Measurements from ENCODE around the gene IMPDH2. TPM values are rescaled to one million over a fixed set of nuclear protein-coding genes. Genes with fewer than 3 reads are reported as not detected.

Gene IMPDH2
- total RNA-seq, 2 experiments from 2014 or later: 535 to 557 TPM

GRCh38 chr3:49007068-49007770, 22.0 kb downstream of the IMPDH2 start, which contains the start of gene WDR6:
WDR6 (plus strand) TSS chr3:49007391; CDS start chr3:49007432, 41 bp downstream.
- TF ChIP-seq CTCF (IDR thresholded peaks at IDR 0.05): no peak
- Mint-ChIP-seq H3K4me3 (peak within 1 kb of the TSS; percentile 91), H3K27me3 (no peaks in the 10 kb centered on the region), H3K9me3 (no peaks in the 10 kb centered on the region), H3K36me3 (ENCODE audit: low read depth) (peaks cover 18% of the 10 kb centered on the region), H3K4me1 (ENCODE audit: low read depth) (peaks cover 16% of the 10 kb centered on the region), H3K27ac (peak within 1 kb of the TSS; percentile 98)
- ChIA-PET POLR2A (interaction anchor here (0.6 to 7.1 kb wide), 16 partner anchors 10 to 333 kb away, joined by 3 to 200 read pairs (median 6); partner anchors contain the start of genes ARIH2, DALRD3, IMPDH2 and NDUFAF3), CTCF (interaction anchor here (0.8 to 4.2 kb wide), 13 partner anchors 9 to 442 kb away, joined by 3 to 45 read pairs (median 5); partner anchors contain the start of genes DALRD3, IMPDH2, NDUFAF3 and P4HTM)
- peak; percentile 99 for DNase-seq
- intact Hi-C loops (cut with micrococcal nuclease): no loop called here
- peak; percentile 87 for ATAC-seq

DNA sequence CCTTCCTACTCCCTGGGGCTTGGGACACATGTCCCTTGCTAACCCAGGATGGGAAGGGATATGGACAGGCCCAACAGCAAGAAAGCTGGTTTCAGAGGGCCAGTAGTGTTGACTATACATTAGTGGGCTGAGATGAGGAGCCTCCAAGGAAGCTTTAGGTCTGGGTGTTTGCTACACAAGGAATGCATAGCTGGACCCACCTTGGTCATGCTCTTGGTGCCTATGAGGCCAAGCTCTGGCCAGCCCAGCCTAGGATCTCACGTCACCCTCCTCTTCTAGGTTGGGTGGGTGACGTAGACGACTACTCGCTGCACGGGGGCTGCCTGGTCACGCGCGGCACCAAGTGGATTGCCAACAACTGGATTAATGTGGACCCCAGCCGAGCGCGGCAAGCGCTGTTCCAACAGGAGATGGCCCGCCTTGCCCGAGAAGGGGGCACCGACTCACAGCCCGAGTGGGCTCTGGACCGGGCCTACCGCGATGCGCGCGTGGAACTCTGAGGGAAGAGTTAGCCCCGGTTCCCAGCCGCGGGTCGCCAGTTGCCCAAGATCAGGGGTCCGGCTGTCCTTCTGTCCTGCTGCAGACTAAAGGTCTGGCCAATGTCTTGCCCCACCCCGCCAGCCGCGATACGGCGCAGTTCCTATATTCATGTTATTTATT, 22.7 kb downstream of the IMPDH2 start:
- peak overlapping the region; percentile 91 for H3K4me3 Mint-ChIP-seq
- ATAC-seq (no peak), DNase-seq (no peak)
- ChIA-PET CTCF (interaction anchor here (0.8 to 4.2 kb wide), 12 partner anchors 8 to 443 kb away, joined by 3 to 45 read pairs (median 5); partner anchors contain the start of genes DALRD3, IMPDH2, NDUFAF3 and P4HTM), POLR2A (interaction anchor here (0.6 to 7.1 kb wide), 14 partner anchors 9 to 334 kb away, joined by 3 to 200 read pairs (median 6); partner anchors contain the start of genes ARIH2, DALRD3, IMPDH2 and NDUFAF3)
- peak overlapping the region; percentile 98 for H3K27ac Mint-ChIP-seq
- TF ChIP-seq CTCF (IDR thresholded peaks at IDR 0.05): no peak
- no peaks in the 10 kb centered on the region for H3K27me3 Mint-ChIP-seq
- peaks cover 11% of the 10 kb centered on the region for H3K36me3 Mint-ChIP-seq (ENCODE audit: low read depth)
- peaks cover 14% of the 10 kb centered on the region for H3K4me1 Mint-ChIP-seq (ENCODE audit: low read depth)
- intact Hi-C loops (cut with micrococcal nuclease): no loop called here
- H3K9me3 Mint-ChIP-seq: no peaks in the 10 kb centered on the region

DNA sequence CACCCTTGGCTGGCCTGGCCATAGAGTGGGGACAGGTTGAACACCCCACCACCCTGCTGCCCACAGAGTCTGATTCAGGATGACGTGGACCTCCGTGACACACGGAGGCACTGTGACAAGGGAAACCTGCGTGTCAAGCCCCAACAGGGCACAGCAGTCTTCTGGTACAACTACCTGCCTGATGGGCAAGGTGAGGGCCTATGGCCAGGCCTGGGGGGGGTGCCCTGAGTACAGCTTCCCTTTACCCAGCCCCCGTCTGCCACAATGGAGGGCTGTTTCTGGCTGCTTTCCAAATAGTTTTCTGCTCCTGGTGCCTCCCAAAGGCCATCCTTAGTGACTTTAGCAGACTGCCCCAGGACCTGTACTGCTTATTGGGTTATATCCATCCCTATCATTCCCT, 23.2 kb downstream of the IMPDH2 start:
- CTCF ChIA-PET: interaction anchor here (0.6 to 4.2 kb wide), 2 partner anchors 14 to 18 kb away, joined by 3 to 45 read pairs; partner anchors contain the start of genes DALRD3 and NDUFAF3
- intact Hi-C loops (cut with micrococcal nuclease): no loop called here
- POLR2A ChIA-PET: interaction anchor here (2.1 to 7.1 kb wide), 5 partner anchors 9 to 23 kb away, joined by 13 to 200 read pairs (median 27); partner anchors contain the start of genes DALRD3, IMPDH2, NDUFAF3 and P4HTM
- Mint-ChIP-seq H3K4me1 (ENCODE audit: low read depth) (peaks cover 14% of the 10 kb centered on the region), H3K27ac (no peak overlapping the region), H3K9me3 (no peaks in the 10 kb centered on the region), H3K27me3 (no peaks in the 10 kb centered on the region), H3K36me3 (ENCODE audit: low read depth) (peaks cover 10% of the 10 kb centered on the region), H3K4me3 (peak overlapping the region; percentile 91)
- no peak for DNase-seq
- no peak for ATAC-seq
- no peak for TF ChIP-seq CTCF (IDR thresholded peaks at IDR 0.05)

DNA sequence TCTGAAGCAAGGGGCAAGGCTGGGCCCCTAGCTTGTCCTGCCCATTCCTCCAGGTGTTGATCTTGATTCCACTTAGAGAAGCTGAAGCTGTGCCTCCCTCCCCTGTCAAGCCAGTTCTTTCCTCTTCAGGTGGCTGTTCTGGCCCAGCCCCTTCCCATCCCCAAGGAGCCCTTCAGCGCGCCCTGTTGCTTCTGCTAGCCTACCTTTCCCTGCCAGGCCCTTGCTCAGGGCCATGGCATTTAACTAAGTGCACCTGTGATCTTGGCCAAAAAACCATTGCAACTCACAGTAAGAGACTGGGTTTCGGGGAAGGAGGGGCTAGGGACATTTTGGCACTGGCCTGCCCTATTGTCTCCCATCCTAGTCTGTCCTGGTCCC, 23.9 kb downstream of the IMPDH2 start:
- intact Hi-C loops (cut with micrococcal nuclease): no loop called here
- H3K4me3 Mint-ChIP-seq: no peak overlapping the region
- H3K27ac Mint-ChIP-seq: no peak overlapping the region
- H3K9me3 Mint-ChIP-seq: no peaks in the 10 kb centered on the region
- CTCF ChIA-PET: interaction anchor here (1.7 kb wide), 1 partner anchor 17 kb away, joined by 7 read pairs; no protein-coding TSS in a partner anchor
- H3K27me3 Mint-ChIP-seq: no peaks in the 10 kb centered on the region
- no peak for DNase-seq
- POLR2A ChIA-PET: interaction anchor here (1.2 to 7.1 kb wide), 5 partner anchors 9 to 23 kb away, joined by 3 to 200 read pairs (median 27); partner anchors contain the start of genes DALRD3, IMPDH2, NDUFAF3 and P4HTM
- no peak for ATAC-seq
- peaks cover 14% of the 10 kb centered on the region for H3K4me1 Mint-ChIP-seq (ENCODE audit: low read depth)
- H3K36me3 Mint-ChIP-seq (ENCODE audit: low read depth): peaks cover 10% of the 10 kb centered on the region
- TF ChIP-seq CTCF (IDR thresholded peaks at IDR 0.05): no peak

Measured in activated CD8-positive, alpha-beta T cell treated with anti-CD3 and anti-CD28 coated beads for 36 hours (primary cell).